ENCODE measurements around the gene CX3CR1.

The CX3CR1 gene

DNA sequence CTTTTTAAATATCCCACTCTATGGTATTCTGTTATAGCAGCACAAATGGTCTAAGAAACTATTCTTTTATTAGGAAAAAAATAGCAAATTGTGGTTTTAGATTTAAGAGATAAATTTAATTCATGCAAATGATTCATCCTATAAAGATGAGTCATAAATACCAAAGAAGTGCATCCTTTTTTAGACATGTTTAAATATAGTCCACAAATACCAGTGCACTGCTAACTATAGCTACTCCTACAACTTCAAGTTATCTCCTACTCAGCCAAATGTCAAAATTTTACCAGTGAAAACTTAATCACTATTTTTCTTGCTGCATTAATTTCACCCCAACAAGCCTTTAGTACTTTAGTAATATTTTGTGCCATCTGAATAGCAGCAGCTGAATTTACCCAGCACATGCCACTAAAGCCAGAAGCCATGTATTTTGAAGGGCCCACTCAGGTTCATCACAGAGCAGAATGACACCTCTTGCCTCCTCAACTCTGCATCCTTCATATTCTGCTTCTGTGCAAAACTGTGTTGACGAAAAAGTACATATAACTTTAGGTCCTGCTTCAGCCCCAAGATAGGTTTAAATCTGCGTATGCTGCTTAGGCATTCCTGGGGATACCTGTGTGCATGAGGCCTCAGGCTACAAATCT, 24.9 kb downstream of the CX3CR1 start:
- DNase-seq (ENCODE audit: low spot score) = no peak
- TF ChIP-seq, protein P1, sequence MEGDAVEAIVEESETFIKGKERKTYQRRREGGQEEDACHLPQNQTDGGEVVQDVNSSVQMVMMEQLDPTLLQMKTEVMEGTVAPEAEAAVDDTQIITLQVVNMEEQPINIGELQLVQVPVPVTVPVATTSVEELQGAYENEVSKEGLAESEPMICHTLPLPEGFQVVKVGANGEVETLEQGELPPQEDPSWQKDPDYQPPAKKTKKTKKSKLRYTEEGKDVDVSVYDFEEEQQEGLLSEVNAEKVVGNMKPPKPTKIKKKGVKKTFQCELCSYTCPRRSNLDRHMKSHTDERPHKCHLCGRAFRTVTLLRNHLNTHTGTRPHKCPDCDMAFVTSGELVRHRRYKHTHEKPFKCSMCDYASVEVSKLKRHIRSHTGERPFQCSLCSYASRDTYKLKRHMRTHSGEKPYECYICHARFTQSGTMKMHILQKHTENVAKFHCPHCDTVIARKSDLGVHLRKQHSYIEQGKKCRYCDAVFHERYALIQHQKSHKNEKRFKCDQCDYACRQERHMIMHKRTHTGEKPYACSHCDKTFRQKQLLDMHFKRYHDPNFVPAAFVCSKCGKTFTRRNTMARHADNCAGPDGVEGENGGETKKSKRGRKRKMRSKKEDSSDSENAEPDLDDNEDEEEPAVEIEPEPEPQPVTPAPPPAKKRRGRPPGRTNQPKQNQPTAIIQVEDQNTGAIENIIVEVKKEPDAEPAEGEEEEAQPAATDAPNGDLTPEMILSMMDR (IDR thresholded peaks at IDR 0.05; ENCODE audit: extremely low read depth, missing control alignments) = no peak

DNA sequence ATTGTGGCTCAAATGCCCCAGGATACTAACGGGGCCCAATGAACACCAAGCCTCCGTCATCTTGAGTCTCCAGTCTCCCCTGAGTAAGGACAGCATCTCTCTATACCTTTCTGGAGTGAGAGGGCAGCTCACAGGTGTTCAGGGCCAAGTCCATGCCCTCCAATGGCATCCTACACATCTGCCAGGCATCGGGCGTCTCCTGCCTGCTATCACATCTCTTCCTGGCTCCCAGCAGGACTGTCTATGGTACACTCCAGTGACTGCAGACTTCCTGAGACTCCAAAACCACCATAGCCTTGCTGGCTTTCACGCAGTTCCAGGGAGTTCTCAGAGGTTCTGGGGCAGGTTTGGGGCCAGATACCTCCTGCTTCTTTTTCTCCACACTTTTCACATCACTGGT, 28.3 kb downstream of the CX3CR1 start:
- TF ChIP-seq, protein P1 (IDR thresholded peaks at IDR 0.05; ENCODE audit: extremely low read depth, missing control alignments) = no peak
- no peak for DNase-seq (ENCODE audit: low spot score)

DNA sequence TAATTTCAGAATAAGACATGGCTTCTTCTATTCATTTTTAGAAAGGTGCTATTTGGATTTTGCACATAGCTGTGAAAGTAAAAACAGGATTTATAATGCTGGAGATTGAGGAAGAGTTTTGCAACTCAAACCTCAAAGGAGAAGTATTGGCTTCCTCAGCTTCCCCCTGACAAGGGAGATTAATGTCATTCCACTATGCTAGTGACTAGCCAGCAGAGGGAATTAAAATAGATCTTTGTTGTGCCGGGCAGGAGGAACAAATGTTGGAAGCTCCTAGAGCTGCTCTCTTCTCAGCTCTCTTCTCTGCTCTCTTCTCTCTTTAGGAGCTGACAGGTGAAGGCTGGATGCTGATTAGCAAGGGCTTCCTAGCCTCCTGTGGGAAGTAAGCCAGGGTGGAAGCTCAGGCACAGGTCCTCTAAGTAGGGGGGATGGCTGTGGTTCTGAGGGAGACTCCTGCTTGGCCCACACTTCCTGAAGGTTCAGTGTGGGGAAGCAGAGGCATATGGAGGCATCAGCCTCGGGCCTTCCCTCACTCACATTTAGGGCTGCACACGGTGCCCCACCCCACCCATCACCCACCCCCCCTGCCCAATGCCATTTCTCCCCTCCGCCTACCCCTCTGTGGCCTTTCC, 29.6 kb downstream of the CX3CR1 start:
- TF ChIP-seq, protein P1 (IDR thresholded peaks at IDR 0.05; ENCODE audit: extremely low read depth, missing control alignments) = no peak
- DNase-seq (ENCODE audit: low spot score) = no peak

DNA sequence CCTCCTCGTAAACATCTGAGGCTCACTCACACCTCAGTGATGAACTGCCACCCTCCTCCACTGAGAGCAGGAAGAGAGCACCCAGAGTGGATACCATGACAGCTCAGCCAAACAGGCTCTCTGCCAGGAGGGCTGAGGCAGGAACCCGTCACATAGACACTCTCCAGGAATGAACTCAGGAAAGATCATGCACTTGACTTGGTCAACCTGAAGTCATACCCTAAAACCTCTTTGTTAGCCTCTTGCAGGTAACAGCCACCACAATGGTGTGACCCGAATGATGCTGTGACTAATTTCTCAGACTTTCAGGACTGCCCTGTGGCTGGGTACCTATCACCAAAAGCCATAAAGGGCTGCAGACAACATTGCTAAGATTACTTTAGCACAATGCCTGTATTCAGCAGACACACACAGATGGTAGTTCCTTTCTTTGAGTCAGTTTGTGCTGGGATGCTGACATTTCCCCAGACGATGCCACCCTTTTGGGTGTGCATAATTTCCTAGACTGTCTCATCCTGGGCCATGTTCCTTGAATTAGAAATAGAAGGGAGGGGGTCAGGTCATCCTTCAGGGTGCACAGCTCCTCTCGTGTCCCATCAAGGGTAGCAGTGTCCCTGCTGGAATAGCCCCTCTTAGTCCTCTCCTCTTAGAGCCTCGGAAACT, 30.3 kb downstream of the CX3CR1 start:
- no peak for DNase-seq (ENCODE audit: low spot score)

DNA sequence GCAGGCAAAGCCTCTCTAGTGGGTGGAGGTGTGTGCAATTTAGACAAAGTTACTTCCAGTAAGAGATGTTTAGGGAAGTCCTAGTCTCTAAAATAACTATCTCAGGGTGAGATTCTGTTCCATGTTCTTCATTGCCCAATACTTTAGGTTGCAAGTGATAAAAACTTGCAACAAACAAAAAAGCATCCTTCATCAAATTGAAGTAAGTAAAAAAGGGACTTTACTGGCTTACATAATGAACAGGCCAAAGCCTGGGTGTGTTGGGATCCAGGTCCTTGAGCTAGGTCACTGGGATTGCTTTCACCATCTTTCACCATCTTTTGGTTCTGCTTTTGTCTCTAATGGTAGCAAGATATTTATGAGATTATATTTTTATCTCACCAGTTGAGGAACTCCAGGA, 38.3 kb downstream of the CX3CR1 start:
- DNase-seq (ENCODE audit: low spot score) = no peak
- TF ChIP-seq, protein P1 (IDR thresholded peaks at IDR 0.05; ENCODE audit: extremely low read depth, missing control alignments) = no peak

More for the DNA sequence above, 30.3 kb downstream of the CX3CR1 start:
- TF ChIP-seq, protein P1 (IDR thresholded peaks at IDR 0.05; ENCODE audit: extremely low read depth, missing control alignments) = no peak

DNA sequence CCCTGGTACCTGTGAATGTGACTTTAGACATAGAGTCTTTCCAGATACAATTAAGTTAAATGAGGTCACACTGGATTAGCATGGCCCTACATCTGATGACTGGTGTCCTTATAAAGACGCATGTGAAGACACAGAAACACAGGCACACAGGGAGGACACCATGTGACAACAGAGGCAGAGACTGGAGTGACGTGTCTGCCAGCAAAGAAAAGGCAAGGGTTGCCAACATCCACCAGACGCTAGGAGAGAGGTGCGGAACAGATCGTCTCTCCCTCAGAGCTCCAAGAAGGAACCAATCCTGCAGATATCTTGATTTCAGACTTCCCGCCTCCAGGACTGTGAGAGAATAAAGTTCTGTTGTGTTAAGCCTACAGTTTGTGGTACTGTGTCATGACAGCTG, 42.8 kb downstream of the CX3CR1 start:
- no peak for DNase-seq (ENCODE audit: low spot score)
- TF ChIP-seq, protein P1 (IDR thresholded peaks at IDR 0.05; ENCODE audit: extremely low read depth, missing control alignments) = no peak

DNA sequence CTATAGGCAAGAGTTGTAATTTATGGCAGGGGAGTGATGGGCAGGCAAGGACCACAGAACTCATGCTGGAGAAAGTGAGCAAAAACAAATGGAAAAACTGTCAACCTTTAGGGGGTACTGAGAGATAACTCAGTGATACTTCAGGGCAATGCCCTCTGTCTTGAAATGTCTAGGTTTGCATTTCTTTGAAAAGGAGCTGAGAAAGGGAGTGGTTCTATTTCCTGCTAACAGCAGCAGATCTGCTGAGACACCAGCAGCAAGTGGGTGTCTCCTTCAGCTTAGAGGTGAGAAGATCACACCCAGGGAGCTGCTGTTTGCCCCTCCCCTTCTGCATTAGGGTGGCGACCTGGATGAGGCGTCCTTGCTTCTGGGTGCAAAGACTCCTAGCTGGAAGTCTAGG, 45.2 kb downstream of the CX3CR1 start:
- TF ChIP-seq, protein P1 (IDR thresholded peaks at IDR 0.05; ENCODE audit: extremely low read depth, missing control alignments) = no peak
- DNase-seq (ENCODE audit: low spot score) = no peak

Data from GM20000 (cell line).